Esophagus muscularis mucosa (tissue), 4 donors: ENCODE results near the gene HIVEP2. TPM values are rescaled to one million over a fixed set of nuclear protein-coding genes. Genes with fewer than 3 reads are reported as not detected.

Experiments
- DNase-seq: peaks from one replicate; pipeline ENCODE4 v3.0.0-alpha.2; 2017; ENCODE audit errors: extremely low spot score
- H3K27ac ChIP-seq, 4 donors: fragments of 200-600 bp; sonication (generic); replicated peaks in 1 of 4; 1 replicate in 3 of 4; 2 replicates in 1 of 4; pipeline ENCODE4 v1.5.1; 2016 to 2019; ENCODE audit warnings: mild to moderate bottlenecking in 1 of 4
- H3K27me3 ChIP-seq, 4 donors: fragments of 200-600 bp; sonication (generic); one replicate each; pipeline versions ENCODE4 v1.5.1 to v1.6.0; 2016 to 2019
- H3K36me3 ChIP-seq, 4 donors: fragments of 200-600 bp; sonication (generic); one replicate each; pipeline ENCODE4 v1.5.1; 2016 to 2019
- H3K4me1 ChIP-seq, 4 donors: fragments of 200-600 bp; sonication (generic); one replicate each; pipeline ENCODE4 v1.5.1; 2016 to 2019
- H3K4me3 ChIP-seq, 4 donors: fragments of 200-600 bp; sonication (generic); 1 replicate in 2 of 4; 2 replicates in 2 of 4; pipeline ENCODE4 v1.5.1; 2016 to 2019; ENCODE audit warnings: mild to moderate bottlenecking in 4 of 4, moderate library complexity in 1 of 4
- H3K9me3 ChIP-seq, 4 donors: fragments of 200-600 bp; sonication (generic); 1 replicate in 3 of 4; 2 replicates in 1 of 4; pipeline ENCODE4 v1.5.1; 2016 to 2019
- EP300 ChIP-seq: sonication (generic); formaldehyde crosslinking; IDR thresholded peaks from one replicate; pipeline ENCODE4 v1.6.1; 2017; ENCODE audit warnings: antibody characterized with exemption
- POLR2A ChIP-seq: fragments of 450-650 bp; IDR thresholded peaks from one replicate; pipeline ENCODE4 v1.6.1; 2017; ENCODE audit warnings: antibody characterized with exemption, moderate library complexity, mild to moderate bottlenecking, low read depth
- POLR2AphosphoS5 ChIP-seq, 2 donors: sonication (generic); formaldehyde crosslinking; IDR thresholded peaks; one replicate each; pipeline ENCODE4 v1.6.1; 2017; ENCODE audit warnings: antibody characterized with exemption in 2 of 2
- WGBS: methylation state at CpG from one replicate; pipeline ENCODE4 v1.1.5; 2018; 5-methylcytosine and 5-hydroxymethylcytosine counted together
- intact Hi-C: fragments of 100-400 bp; cut with DNase I; formaldehyde crosslinking; loops from one replicate; pipeline ENCODE4 v1.15.1; 2023
- total RNA-seq, 4 donors: library from RNA; depleted of rRNA; stranded (reverse); fragments of >200 nt; gene quantifications; one replicate each; pipeline versions ENCODE4 v1.1.0 to v1.2.1, GENCODE V29; 2016
- TF ChIP-seq, protein P1 (sequence below), 3 experiments: fragments of 200-600 bp in 2 of 3; fragments of 450-650 bp in 1 of 3; sonication (generic) in 2 of 3; IDR thresholded peaks; one replicate each; pipeline ENCODE4 v1.5.1; 2017 to 2019; ENCODE audit warnings: antibody characterized with exemption in 3 of 3, mild to moderate bottlenecking in 2 of 3, moderate library complexity in 1 of 3

HIVEP2 gene
- total RNA-seq, 4 donors from 2014 or later: 20.3 to 29.3 (median 22.1) TPM

DNA sequence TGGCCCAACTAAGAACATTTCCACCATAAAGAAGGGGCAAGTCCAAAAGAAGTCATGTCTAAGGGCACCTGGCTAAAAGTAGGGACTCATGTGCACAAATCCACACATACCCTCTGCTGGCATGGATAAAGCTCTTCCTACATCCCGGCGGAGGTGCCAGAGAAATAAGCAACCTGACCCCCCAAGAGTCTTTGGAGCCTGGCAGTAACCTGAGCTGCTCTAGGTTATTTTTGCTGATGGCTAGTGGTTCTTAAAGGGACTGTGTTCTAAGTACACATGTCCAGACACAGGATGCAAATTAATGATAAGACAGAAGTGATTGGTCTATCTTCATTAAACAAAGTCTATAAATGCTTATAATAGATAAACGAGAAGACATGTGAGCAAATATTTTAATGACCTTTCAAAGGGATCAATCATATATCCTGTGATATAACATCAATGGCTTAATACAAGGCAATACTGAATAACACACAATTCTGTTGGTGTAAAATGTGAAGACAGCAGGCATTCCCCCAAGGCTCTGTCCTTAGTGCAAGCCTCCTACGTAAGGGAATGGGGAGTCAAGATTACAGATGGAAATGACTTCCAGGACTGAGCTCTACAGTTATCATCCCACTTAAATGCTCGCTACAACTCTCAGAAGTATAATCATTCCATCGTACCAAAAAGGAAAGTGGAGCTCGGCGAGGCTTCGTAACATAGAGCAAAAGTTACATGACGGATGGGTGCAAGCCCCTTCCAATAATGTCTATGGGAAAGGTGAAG is 52.5 kb downstream of the HIVEP2 start:
- no peaks in the 10 kb centered on the region for H3K36me3 ChIP-seq
- no peak for DNase-seq
- 96% methylated on average over 10 of the region's 10 CpGs for WGBS
- no peak overlapping the region for H3K27ac ChIP-seq
- no peak for TF ChIP-seq EP300
- no peak for TF ChIP-seq POLR2AphosphoS5 (IDR thresholded peaks at IDR 0.05)
- no peak for TF ChIP-seq POLR2A
- TF ChIP-seq, protein P1, sequence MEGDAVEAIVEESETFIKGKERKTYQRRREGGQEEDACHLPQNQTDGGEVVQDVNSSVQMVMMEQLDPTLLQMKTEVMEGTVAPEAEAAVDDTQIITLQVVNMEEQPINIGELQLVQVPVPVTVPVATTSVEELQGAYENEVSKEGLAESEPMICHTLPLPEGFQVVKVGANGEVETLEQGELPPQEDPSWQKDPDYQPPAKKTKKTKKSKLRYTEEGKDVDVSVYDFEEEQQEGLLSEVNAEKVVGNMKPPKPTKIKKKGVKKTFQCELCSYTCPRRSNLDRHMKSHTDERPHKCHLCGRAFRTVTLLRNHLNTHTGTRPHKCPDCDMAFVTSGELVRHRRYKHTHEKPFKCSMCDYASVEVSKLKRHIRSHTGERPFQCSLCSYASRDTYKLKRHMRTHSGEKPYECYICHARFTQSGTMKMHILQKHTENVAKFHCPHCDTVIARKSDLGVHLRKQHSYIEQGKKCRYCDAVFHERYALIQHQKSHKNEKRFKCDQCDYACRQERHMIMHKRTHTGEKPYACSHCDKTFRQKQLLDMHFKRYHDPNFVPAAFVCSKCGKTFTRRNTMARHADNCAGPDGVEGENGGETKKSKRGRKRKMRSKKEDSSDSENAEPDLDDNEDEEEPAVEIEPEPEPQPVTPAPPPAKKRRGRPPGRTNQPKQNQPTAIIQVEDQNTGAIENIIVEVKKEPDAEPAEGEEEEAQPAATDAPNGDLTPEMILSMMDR (IDR thresholded peaks at IDR 0.05): no peak
- H3K27me3 ChIP-seq: no peaks in the 10 kb centered on the region
- intact Hi-C loops: no loop called here
- H3K9me3 ChIP-seq: no peaks in the 10 kb centered on the region
- H3K4me1 ChIP-seq: peaks cover 0 to 9% (median 6%) of the 10 kb centered on the region in 4 donors
- H3K4me3 ChIP-seq: no peak overlapping the region

DNA sequence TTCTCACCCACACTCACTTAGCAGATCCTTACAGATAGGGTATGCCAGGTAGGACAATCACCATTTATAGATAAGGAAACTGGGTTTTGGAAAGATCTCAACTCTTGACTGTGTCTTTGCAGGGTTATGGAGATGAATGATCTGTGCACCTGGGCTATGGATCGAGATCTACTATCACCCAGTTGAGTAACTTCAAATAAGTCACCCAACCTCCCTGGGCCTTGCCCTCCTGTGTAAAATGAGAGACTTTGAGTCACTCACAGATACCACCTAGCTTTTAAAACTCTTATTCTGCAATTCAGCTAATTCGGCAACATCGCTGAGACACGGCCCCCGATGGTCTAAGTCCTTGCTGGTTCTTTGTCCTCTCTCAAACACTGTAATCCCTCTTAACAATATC is 53.5 kb downstream of the HIVEP2 start:
- no peak for DNase-seq
- Histone ChIP-seq H3K27ac (no peak overlapping the region), H3K4me1 (peaks cover 5 to 18% (median 14%) of the 10 kb centered on the region in 4 donors), H3K27me3 (no peaks in the 10 kb centered on the region), H3K9me3 (no peaks in the 10 kb centered on the region), H3K36me3 (no peaks in the 10 kb centered on the region), H3K4me3 (no peak overlapping the region)
- no peak for TF ChIP-seq POLR2AphosphoS5 (IDR thresholded peaks at IDR 0.05)
- TF ChIP-seq, protein P1 (IDR thresholded peaks at IDR 0.05): no peak
- TF ChIP-seq POLR2A: no peak
- no peak for TF ChIP-seq EP300
- intact Hi-C loops: no loop called here
- WGBS: 98% methylated on average over 5 of the region's 5 CpGs

DNA sequence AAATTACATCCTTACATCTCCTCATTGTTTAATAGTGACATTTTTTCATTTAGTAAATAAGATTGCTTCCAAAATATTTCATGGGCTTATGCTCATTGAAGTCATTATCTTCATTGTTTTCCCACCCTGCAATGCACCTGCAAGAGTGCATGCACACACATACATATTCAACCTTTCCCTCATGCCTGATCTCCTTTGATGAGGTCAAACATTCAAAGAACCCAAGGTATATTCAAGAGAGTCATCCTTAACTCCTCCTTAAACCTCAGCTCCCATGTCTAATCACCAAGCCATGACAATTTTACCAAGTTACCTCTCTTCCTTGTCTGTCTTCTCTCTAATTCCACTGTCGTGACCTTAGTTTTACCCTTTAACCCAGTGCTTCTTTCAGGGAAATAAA is 56.5 kb downstream of the HIVEP2 start:
- H3K4me1 ChIP-seq: peaks cover 27 to 45% (median 33%) of the 10 kb centered on the region in 4 donors
- H3K9me3 ChIP-seq: no peaks in the 10 kb centered on the region
- DNase-seq: no peak
- no peak for TF ChIP-seq POLR2A
- TF ChIP-seq, protein P1 (IDR thresholded peaks at IDR 0.05): no peak
- no peak for TF ChIP-seq EP300
- no peak for TF ChIP-seq POLR2AphosphoS5 (IDR thresholded peaks at IDR 0.05)
- no peak overlapping the region for H3K27ac ChIP-seq
- no peak overlapping the region for H3K4me3 ChIP-seq
- no peaks in the 10 kb centered on the region for H3K27me3 ChIP-seq
- WGBS: 97% methylated on average over 1 of the region's 1 CpG
- H3K36me3 ChIP-seq: no peaks in the 10 kb centered on the region
- intact Hi-C loops: loop anchor here (5.0 kb wide), 1 partner anchor 126 kb away; no protein-coding TSS in a partner anchor

DNA sequence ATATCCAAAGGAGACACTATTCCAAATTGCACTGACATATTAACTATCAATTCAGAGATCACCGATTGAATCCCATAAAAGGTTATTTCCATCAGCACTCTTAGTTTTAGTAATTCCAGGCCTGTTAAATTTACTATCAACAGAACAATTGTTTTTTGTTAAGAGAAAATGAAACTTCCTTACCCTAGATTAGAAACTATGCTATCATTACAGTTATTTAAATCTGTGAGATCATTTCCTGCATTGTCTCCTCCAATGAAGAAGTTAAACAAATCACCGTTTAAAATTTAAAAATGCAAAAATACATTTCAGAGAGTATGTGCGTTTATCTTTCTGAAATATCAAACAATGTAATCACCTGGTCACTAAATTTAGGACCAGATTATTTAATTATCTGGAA is 57.5 kb downstream of the HIVEP2 start:
- peaks cover 36 to 53% (median 41%) of the 10 kb centered on the region in 4 donors for H3K4me1 ChIP-seq
- 61% methylated on average over 3 of the region's 3 CpGs for WGBS

More for the DNA sequence above, 57.5 kb downstream of the HIVEP2 start:
- H3K9me3 ChIP-seq: no peaks in the 10 kb centered on the region
- no peak overlapping the region for H3K4me3 ChIP-seq
- no peaks in the 10 kb centered on the region for H3K27me3 ChIP-seq
- intact Hi-C loops: loop anchor here (2.0 to 5.0 kb wide), 2 partner anchors 57 to 125 kb away; partner anchors contain the start of gene HIVEP2
- TF ChIP-seq, protein P1 (IDR thresholded peaks at IDR 0.05): no peak
- TF ChIP-seq POLR2AphosphoS5 (IDR thresholded peaks at IDR 0.05): no peak
- no peaks in the 10 kb centered on the region for H3K36me3 ChIP-seq
- DNase-seq: no peak
- H3K27ac ChIP-seq: no peak overlapping the region
